Chondrocyte (in vitro differentiated cells): ENCODE data around the gene VTN. TPM values are rescaled to one million over a fixed set of nuclear protein-coding genes. Genes with fewer than 3 reads are reported as not detected.

Experiments
- DNase-seq: peaks from one replicate; pipeline ENCODE4 v3.0.0; 2021; ENCODE audit warnings: mixed read lengths, low spot score
- H3K27ac Mint-ChIP-seq: one replicate; pipeline ENCODE4 v1.8.0; 2021; ENCODE audit warnings: mild to moderate bottlenecking, moderate library complexity, mixed read lengths; ENCODE audit not compliant: unreplicated experiment
- H3K27me3 Mint-ChIP-seq: 2 replicates; pipeline ENCODE4 v1.8.0; 2021; ENCODE audit warnings: low read depth, mixed read lengths
- H3K36me3 Mint-ChIP-seq: 2 replicates; pipeline ENCODE4 v1.8.0; 2021; ENCODE audit warnings: low read depth, mixed read lengths
- H3K4me1 Mint-ChIP-seq: 2 replicates; pipeline ENCODE4 v1.8.0; 2021; ENCODE audit warnings: low read depth, mild to moderate bottlenecking, mixed read lengths
- H3K4me3 Mint-ChIP-seq: one replicate; pipeline ENCODE4 v1.8.0; 2021; ENCODE audit warnings: mild to moderate bottlenecking, moderate library complexity, mixed read lengths; ENCODE audit not compliant: unreplicated experiment
- H3K9me3 Mint-ChIP-seq: 2 replicates; pipeline ENCODE4 v1.8.0; 2021; ENCODE audit warnings: low read depth, mixed read lengths
- total RNA-seq: library from RNA; stranded (reverse); gene quantifications from 3 replicates; pipeline ENCODE4 v1.2.1, GENCODE V29; 2021
- TF ChIP-seq, protein P1 (sequence below): fragments of 200-600 bp; sonication (generic); IDR thresholded peaks from 2 replicates; pipeline ENCODE4 v1.5.0; 2021; ENCODE audit warnings: antibody characterized with exemption, mild to moderate bottlenecking, moderate library complexity

The VTN gene
- total RNA-seq, 1 donor from 2014 or later, result 0.55 TPM

DNA sequence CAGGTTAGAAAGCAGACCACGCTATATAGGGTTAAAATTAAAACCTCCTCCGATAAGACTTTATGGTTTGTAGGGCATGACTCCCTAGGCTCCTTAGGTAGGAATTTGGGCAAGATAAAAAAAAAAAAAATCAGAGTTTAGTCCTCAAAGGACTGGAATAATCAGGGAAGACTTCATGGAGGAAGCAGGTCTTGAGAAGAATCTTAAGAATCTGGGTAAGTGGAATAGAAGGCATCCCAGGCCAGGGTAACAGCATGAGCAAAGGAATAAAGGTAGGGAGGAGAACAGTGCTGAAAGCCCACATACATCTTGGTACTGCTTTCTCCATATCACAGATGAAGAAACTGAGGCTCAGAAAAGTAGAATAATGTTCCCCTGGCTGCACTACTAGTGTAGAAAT lies 20.5 kb upstream of the VTN start:
- no peak overlapping the region for H3K27ac Mint-ChIP-seq
- H3K9me3 Mint-ChIP-seq, result no peaks in the 10 kb centered on the region
- peaks cover 32% of the 10 kb centered on the region for H3K36me3 Mint-ChIP-seq

DNA sequence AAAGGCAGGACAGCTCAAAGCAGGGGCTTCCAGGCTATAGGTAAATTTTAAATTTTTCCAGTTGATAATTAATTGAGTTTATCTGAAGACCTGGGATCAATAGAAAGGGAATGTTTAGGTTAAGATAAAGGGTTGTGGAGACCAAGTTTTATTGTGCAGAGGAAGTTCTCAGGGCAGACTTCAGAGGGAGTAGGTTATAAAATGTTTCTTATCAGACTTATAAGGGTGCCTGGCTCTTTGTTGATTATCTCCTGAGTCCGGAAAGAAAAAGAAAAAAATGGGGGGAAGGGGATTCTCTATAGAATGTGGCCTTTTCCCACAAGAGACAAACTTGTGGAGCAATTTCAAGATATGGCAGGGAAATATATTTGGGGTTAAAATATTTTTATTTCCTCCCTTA lies 20.0 kb upstream of the VTN start:
- H3K9me3 Mint-ChIP-seq, result no peaks in the 10 kb centered on the region
- no peak overlapping the region for H3K4me3 Mint-ChIP-seq
- TF ChIP-seq, protein P1, sequence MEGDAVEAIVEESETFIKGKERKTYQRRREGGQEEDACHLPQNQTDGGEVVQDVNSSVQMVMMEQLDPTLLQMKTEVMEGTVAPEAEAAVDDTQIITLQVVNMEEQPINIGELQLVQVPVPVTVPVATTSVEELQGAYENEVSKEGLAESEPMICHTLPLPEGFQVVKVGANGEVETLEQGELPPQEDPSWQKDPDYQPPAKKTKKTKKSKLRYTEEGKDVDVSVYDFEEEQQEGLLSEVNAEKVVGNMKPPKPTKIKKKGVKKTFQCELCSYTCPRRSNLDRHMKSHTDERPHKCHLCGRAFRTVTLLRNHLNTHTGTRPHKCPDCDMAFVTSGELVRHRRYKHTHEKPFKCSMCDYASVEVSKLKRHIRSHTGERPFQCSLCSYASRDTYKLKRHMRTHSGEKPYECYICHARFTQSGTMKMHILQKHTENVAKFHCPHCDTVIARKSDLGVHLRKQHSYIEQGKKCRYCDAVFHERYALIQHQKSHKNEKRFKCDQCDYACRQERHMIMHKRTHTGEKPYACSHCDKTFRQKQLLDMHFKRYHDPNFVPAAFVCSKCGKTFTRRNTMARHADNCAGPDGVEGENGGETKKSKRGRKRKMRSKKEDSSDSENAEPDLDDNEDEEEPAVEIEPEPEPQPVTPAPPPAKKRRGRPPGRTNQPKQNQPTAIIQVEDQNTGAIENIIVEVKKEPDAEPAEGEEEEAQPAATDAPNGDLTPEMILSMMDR, result no peak
- no peaks in the 10 kb centered on the region for H3K4me1 Mint-ChIP-seq
- H3K27ac Mint-ChIP-seq, result no peak overlapping the region
- no peak for DNase-seq
- no peaks in the 10 kb centered on the region for H3K27me3 Mint-ChIP-seq
- H3K36me3 Mint-ChIP-seq, result peaks cover 33% of the 10 kb centered on the region

More for the DNA sequence above, 20.5 kb upstream of the VTN start:
- DNase-seq, result no peak
- TF ChIP-seq, protein P1, result no peak
- H3K4me1 Mint-ChIP-seq, result no peaks in the 10 kb centered on the region
- H3K27me3 Mint-ChIP-seq, result no peaks in the 10 kb centered on the region
- H3K4me3 Mint-ChIP-seq, result no peak overlapping the region

DNA sequence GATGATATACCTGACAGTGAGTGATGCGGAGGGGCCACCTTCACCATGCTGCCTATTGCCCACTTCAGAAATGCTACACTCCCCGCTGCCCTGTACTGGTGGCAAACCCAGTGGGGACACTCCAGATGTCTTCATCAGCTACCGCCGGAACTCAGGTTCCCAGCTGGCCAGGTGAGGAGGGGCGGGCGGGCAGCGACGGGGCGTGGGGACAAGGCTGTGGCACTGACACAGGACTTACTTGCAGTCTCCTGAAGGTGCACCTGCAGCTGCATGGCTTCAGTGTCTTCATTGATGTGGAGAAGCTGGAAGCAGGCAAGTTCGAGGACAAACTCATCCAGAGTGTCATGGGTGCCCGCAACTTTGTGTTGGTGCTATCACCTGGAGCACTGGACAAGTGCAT lies 18.0 kb upstream of the VTN start:
- no peaks in the 10 kb centered on the region for H3K27me3 Mint-ChIP-seq
- TF ChIP-seq, protein P1, result no peak
- H3K4me3 Mint-ChIP-seq, result no peak overlapping the region
- no peaks in the 10 kb centered on the region for H3K9me3 Mint-ChIP-seq
- peaks cover 32% of the 10 kb centered on the region for H3K36me3 Mint-ChIP-seq
- DNase-seq, result no peak
- no peaks in the 10 kb centered on the region for H3K4me1 Mint-ChIP-seq
- no peak overlapping the region for H3K27ac Mint-ChIP-seq

DNA sequence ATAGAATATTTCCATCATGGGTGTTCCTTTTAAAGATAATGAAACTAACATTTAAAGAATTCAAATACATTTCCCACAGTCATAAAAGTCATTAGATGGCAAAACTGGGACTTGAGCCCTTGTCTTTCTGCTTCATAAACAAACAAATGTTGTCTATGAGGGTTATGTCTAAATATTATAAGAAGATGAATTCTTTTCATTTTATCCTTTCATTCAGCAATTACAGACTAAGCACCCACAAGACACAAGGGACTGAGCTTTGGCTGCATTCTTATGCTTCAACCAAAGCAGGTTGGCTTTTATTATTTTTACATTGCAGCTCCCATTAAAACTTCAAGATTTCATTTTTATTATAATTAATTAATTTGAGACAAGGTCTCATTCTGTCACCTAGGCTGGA lies 16.3 kb upstream of the VTN start:
- Mint-ChIP-seq H3K27me3 (no peaks in the 10 kb centered on the region), H3K27ac (no peak overlapping the region), H3K9me3 (no peaks in the 10 kb centered on the region), H3K4me1 (no peaks in the 10 kb centered on the region), H3K4me3 (no peak overlapping the region), H3K36me3 (peaks cover 35% of the 10 kb centered on the region)
- TF ChIP-seq, protein P1, result no peak
- DNase-seq, result no peak

DNA sequence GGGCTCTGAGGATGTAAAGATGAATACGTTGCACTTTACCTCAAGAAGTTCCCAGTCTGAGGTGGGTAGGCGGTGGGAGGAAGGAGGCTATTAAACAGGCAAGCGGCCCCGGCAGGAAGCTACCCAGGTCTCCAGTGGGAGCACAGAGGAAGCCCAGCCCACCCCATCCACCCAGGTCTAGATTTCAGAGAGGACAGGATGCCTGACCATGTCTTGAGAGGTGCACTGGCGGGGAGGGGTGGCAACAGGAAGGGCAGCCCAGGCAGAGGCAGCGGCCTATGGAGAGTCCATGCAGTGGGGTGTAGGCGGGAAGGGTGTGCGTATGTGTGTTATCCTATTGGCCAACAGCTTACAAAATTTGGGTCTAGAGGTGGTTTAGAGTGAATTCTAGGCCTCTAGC lies 15.3 kb upstream of the VTN start:
- H3K27ac Mint-ChIP-seq, result no peak overlapping the region
- H3K9me3 Mint-ChIP-seq, result no peaks in the 10 kb centered on the region
- no peak overlapping the region for H3K4me3 Mint-ChIP-seq
- H3K4me1 Mint-ChIP-seq, result no peaks in the 10 kb centered on the region
- peak; percentile 66 for DNase-seq
- TF ChIP-seq, protein P1, result no peak
- H3K36me3 Mint-ChIP-seq, result peaks cover 27% of the 10 kb centered on the region
- no peaks in the 10 kb centered on the region for H3K27me3 Mint-ChIP-seq
